SU-DHL-6 (cell line): Measurements from ENCODE around the gene MAPKAPK2.

Experiments used
- H2AFZ ChIP-seq: fragments of 200-600 bp; sonication (generic); 2 replicates; pipeline ENCODE4 v1.6.1; 2014; ENCODE audit warnings: low read depth, mild to moderate bottlenecking, moderate library complexity, mixed read lengths, antibody characterized with exemption, low read length; ENCODE audit not compliant: severe bottlenecking
- H3F3A ChIP-seq: fragments of 200-600 bp; shearing (Covaris generic); 2 replicates; pipeline ENCODE4 v1.6.0; 2016; ENCODE audit warnings: antibody characterized with exemption, mild to moderate bottlenecking; ENCODE audit not compliant: insufficient read depth
- H3K27ac ChIP-seq: fragments of 200-600 bp; sonication (generic); 2 replicates; pipeline ENCODE4 v1.5.1; 2016; ENCODE audit warnings: low read depth, mild to moderate bottlenecking, low read length, moderate library complexity, mixed read lengths
- H3K27me3 ChIP-seq: fragments of 200-600 bp; sonication (generic), shearing (Covaris generic); 2 replicates; pipeline ENCODE4 v1.6.0; 2014; ENCODE audit warnings: mild to moderate bottlenecking, low read length
- H3K36me3 ChIP-seq: fragments of 200-600 bp; sonication (generic); 2 replicates; pipeline ENCODE4 v1.6.1; 2014; ENCODE audit warnings: mild to moderate bottlenecking, low read length, mixed read lengths
- H3K4me2 ChIP-seq: fragments of 300-600, 200-600 bp; shearing (Covaris generic), sonication (generic); 2 replicates; pipeline ENCODE4 v1.6.0; 2014; ENCODE audit warnings: low read length, low read depth, mild to moderate bottlenecking; ENCODE audit not compliant: poor library complexity, severe bottlenecking
- H3K4me3 ChIP-seq: fragments of 200-600 bp; sonication (generic); 2 replicates; pipeline ENCODE4 v1.5.1; 2014; ENCODE audit warnings: antibody characterized with exemption, low read length, mild to moderate bottlenecking, mixed read lengths; ENCODE audit not compliant: insufficient read depth, poor library complexity, severe bottlenecking
- H3K79me2 ChIP-seq: fragments of 200-600 bp; sonication (generic); 2 replicates; pipeline ENCODE4 v1.6.1; 2014; ENCODE audit warnings: mild to moderate bottlenecking, low read length, moderate library complexity; ENCODE audit not compliant: insufficient read depth
- H3K9ac ChIP-seq: fragments of 200-600 bp; sonication (generic); 2 replicates; pipeline ENCODE4 v1.7.0; 2014; ENCODE audit warnings: mild to moderate bottlenecking, low read length
- H3K9me2 ChIP-seq: fragments of 200-600 bp; sonication (generic); replicated peaks from 2 replicates; pipeline ENCODE4 v1.6.1; 2014; ENCODE audit warnings: low read length; ENCODE audit not compliant: insufficient read depth
- H3K9me3 ChIP-seq: fragments of 200-600 bp; sonication (generic); 2 replicates; pipeline ENCODE4 v1.6.1; 2014; ENCODE audit warnings: low read length, mixed read lengths; ENCODE audit not compliant: insufficient read depth
- H4K20me1 ChIP-seq: fragments of 200-600 bp; sonication (generic); 2 replicates; pipeline ENCODE4 v1.6.1; 2014; ENCODE audit warnings: low read depth, mild to moderate bottlenecking, antibody characterized with exemption, low read length, moderate library complexity, mixed read lengths
- EZH2phosphoT487 ChIP-seq: fragments of 200-600 bp; sonication (generic), shearing (Covaris generic); conservative IDR thresholded peaks from 2 replicates; pipeline ENCODE4 v1.6.1; 2018; ENCODE audit warnings: mild to moderate bottlenecking, antibody characterized with exemption, low read length, moderate library complexity, mixed read lengths
- TF ChIP-seq, protein P1 (sequence below): fragments of 200-600 bp; sonication (generic); IDR thresholded peaks from one replicate; pipeline ENCODE4 v1.5.1; 2017; ENCODE audit warnings: antibody characterized with exemption, mild to moderate bottlenecking, low read length, moderate library complexity; ENCODE audit not compliant: insufficient read depth, poor library complexity, severe bottlenecking

Gene MAPKAPK2

DNA sequence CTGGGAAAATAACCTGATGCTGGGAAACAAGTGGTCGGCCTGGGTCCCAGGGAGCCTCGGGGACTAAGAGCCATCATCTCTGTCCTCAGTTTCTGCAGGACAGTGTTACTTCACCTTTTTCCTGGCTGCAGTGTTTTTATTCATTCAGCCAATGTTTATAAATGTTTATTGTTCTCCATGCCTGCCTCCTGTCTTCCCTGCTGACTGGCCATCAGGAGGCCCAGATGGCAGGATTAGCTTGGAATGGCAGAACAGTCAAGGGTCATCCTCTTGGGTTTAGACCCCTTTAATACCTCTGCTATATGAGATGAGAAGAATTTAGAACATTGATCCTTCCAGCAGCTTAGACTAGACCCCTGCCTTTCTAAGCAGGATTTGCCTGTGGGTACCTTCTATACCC lies 13.3 kb downstream of the MAPKAPK2 start:
- Histone ChIP-seq H2AFZ (no peak overlapping the region), H3K79me2 (no peaks in the 10 kb centered on the region; the same call in 1 of the 2 replicates), H3K36me3 (no peaks in the 10 kb centered on the region), H3K4me3 (no peak overlapping the region), H3K27ac (no peak overlapping the region), H3K9me2 (no peaks in the 10 kb centered on the region), H3K9me3 (no peaks in the 10 kb centered on the region), H4K20me1 (peaks cover 17% of the 10 kb centered on the region; the same call in 1 of the 2 replicates), H3K27me3 (no peaks in the 10 kb centered on the region), H3F3A (no peaks in the 10 kb centered on the region), H3K4me2 (no peak overlapping the region), H3K9ac (no peak overlapping the region)
- no peak for TF ChIP-seq EZH2phosphoT487
- TF ChIP-seq, protein P1, sequence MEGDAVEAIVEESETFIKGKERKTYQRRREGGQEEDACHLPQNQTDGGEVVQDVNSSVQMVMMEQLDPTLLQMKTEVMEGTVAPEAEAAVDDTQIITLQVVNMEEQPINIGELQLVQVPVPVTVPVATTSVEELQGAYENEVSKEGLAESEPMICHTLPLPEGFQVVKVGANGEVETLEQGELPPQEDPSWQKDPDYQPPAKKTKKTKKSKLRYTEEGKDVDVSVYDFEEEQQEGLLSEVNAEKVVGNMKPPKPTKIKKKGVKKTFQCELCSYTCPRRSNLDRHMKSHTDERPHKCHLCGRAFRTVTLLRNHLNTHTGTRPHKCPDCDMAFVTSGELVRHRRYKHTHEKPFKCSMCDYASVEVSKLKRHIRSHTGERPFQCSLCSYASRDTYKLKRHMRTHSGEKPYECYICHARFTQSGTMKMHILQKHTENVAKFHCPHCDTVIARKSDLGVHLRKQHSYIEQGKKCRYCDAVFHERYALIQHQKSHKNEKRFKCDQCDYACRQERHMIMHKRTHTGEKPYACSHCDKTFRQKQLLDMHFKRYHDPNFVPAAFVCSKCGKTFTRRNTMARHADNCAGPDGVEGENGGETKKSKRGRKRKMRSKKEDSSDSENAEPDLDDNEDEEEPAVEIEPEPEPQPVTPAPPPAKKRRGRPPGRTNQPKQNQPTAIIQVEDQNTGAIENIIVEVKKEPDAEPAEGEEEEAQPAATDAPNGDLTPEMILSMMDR: no peak

DNA sequence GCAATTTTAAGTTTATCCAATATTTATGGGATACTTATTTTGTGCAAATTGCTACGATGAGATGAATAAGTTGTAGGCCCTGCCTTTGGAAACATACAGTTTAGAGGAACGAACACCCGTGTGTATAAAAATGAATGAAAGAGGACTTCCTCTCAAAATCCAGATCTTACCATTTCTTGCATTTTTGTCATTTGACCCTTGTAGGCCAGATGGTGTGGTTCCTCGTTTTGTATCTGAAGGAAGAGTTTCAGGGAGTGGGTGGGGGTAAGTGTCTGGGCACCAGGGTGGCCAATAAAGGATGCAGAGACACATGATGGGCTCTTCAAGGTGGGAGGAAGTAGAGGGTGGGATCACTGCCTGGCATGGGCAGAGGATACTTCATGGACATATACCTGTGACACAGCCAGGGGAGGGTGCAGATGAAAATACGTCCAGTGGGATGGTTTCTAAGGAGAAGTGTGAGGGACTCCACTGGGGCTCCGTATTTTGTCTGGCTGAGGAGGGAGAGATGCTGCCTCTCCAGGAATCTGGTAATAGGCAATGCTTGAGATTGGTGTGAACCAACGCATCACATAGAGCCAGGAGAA lies 14.4 kb downstream of the MAPKAPK2 start:
- no peaks in the 10 kb centered on the region for H3K27me3 ChIP-seq
- H3K9me2 ChIP-seq: no peaks in the 10 kb centered on the region
- H3K4me2 ChIP-seq: no peak overlapping the region
- H3K4me3 ChIP-seq: no peak overlapping the region
- H3K79me2 ChIP-seq: no peaks in the 10 kb centered on the region; the same call in 1 of the 2 replicates
- H2AFZ ChIP-seq: no peak overlapping the region
- no peak for TF ChIP-seq EZH2phosphoT487
- TF ChIP-seq, protein P1: no peak
- no peaks in the 10 kb centered on the region for H3K36me3 ChIP-seq
- no peak overlapping the region for H3K9ac ChIP-seq
- H3K27ac ChIP-seq: no peak overlapping the region
- H4K20me1 ChIP-seq: peaks cover 19% of the 10 kb centered on the region; the same call in 1 of the 2 replicates
- no peaks in the 10 kb centered on the region for H3F3A ChIP-seq
- H3K9me3 ChIP-seq: no peaks in the 10 kb centered on the region

DNA sequence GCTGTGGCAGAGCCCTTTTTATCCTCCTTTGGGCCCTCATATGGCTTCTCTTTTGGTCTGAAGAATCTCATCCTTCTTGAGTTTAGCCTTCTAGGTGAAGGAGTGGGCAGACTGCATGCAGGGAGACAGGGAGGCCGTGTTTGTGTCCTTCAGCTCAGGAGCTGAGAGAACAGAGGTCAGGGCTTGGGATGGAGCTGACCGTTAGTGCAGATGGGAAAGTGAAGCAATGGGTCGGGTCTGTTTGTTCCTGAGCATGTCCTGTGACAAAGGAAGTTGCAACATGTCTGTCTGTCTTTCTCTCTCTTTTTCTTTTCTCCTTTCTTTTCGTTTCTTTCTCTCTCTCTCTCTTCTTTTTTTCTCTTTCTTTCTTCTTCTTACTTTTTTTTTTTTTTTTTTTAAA lies 14.9 kb downstream of the MAPKAPK2 start:
- Histone ChIP-seq H3K9me3 (no peaks in the 10 kb centered on the region), H3F3A (no peaks in the 10 kb centered on the region), H3K9me2 (no peaks in the 10 kb centered on the region), H3K27me3 (no peaks in the 10 kb centered on the region), H4K20me1 (peaks cover 19% of the 10 kb centered on the region; the same call in 1 of the 2 replicates), H3K4me3 (no peak overlapping the region), H3K79me2 (no peaks in the 10 kb centered on the region; the same call in 1 of the 2 replicates), H3K27ac (no peak overlapping the region), H2AFZ (no peak overlapping the region), H3K9ac (no peak overlapping the region), H3K36me3 (no peaks in the 10 kb centered on the region), H3K4me2 (no peak overlapping the region)
- TF ChIP-seq, protein P1: no peak
- no peak for TF ChIP-seq EZH2phosphoT487
